Spleen (tissue), 7 donors: ENCODE results near the gene SLC17A8.

ENCODE experiments used
- CTCF ChIP-seq, 11 experiments: fragments of 200-600 bp in 7 of 11; fragments of 450-650 bp in 4 of 11; sonication (generic) in 4 of 11; IDR thresholded peaks in 8 of 11; conservative IDR thresholded peaks in 3 of 11; 1 replicate in 7 of 11; 2 replicates in 4 of 11; pipeline versions ENCODE4 v1.4.0 to v1.8.0; 2016 to 2021; ENCODE audit warnings: antibody characterized with exemption in 11 of 11, inconsistent platforms in 4 of 11, mild to moderate bottlenecking in 1 of 11
- POLR2A ChIP-seq, 3 donors: fragments of 450-650 bp; IDR thresholded peaks; one replicate each; pipeline ENCODE4 v1.5.1; 2017; ENCODE audit warnings: antibody characterized with exemption in 3 of 3, mild to moderate bottlenecking in 1 of 3
- POLR2AphosphoS5 ChIP-seq, 3 donors: sonication (generic); formaldehyde crosslinking; IDR thresholded peaks; one replicate each; pipeline ENCODE4 v1.5.1; 2017; ENCODE audit warnings: antibody characterized with exemption in 3 of 3
- donor health status: DM: no; HTN: no; CAD: no; lungs with moderate emphysema.
- donor health status: DM: no; HTN: no; CAD: no.
- donor health status: DM: no; HTN: no; CAD: no.

GRCh38 chr12:100435957-100436356, 79.1 kb downstream of the SLC17A8 start:
- TF ChIP-seq POLR2A (IDR thresholded peaks at IDR 0.05): no peak
- TF ChIP-seq CTCF (IDR thresholded peaks at IDR 0.05 in 8 of 11, conservative IDR thresholded peaks at IDR 0.05 in 3 of 11): no peak
- TF ChIP-seq POLR2AphosphoS5 (IDR thresholded peaks at IDR 0.05): no peak
